T-cell (primary cell): ENCODE measurements around the gene TNNI3. TPM values are rescaled to one million over a fixed set of nuclear protein-coding genes. Genes with fewer than 3 reads are reported as not detected.
A peak's percentile ranks its signal among the peaks of the same experiment; 100 is the strongest.
"Not testable (repeated sequence)": the region's sequence is repeated elsewhere in the genome, so short reads cannot be mapped to it uniquely, and the experiment has no call there.

Source experiments
- ATAC-seq, 4 experiments: fragments of 200-7000 bp in 3 of 4; fragments of 150-1000 bp in 1 of 4; cut with Tn5 transposase; replicated peaks in 1 of 4; 1 replicate in 3 of 4; 2 replicates in 1 of 4; pipeline ENCODE4 v1.10.0; 2021; ENCODE audit warnings: moderate library complexity in 3 of 4, mild to moderate bottlenecking in 2 of 4, moderate number of reproducible peaks in 1 of 4
- CTCF ChIA-PET, 2 donors: fragments of 300-600 bp; sonication (Branson Sonifier 250); formaldehyde crosslinking; loops; one replicate each; lab custom pipeline; 2022; ENCODE audit warnings: antibody characterized with exemption in 2 of 2; lab: Charles Lee
- POLR2A ChIA-PET, 2 donors: fragments of 300-600 bp; sonication (Branson Sonifier 250); formaldehyde crosslinking; loops; one replicate each; lab custom pipeline; 2022; ENCODE audit warnings: antibody characterized with exemption in 2 of 2; lab: Charles Lee
- DNase-seq, 35 experiments: peaks; one replicate each; pipeline versions ENCODE4 v3.0.0 to v3.0.0-alpha.2; 2013 to 2023
- H3K27ac ChIP-seq: one replicate; pipeline ENCODE4 v1.5.1; 2013; ENCODE audit warnings: low read length
- H3K27me3 ChIP-seq, 2 experiments: replicated peaks in 1 of 2; 1 replicate in 1 of 2; 2 replicates in 1 of 2; pipeline versions ENCODE4 v1.6.1 to v1.7.0; 2013; ENCODE audit warnings: low read length in 1 of 2, mixed read lengths in 1 of 2; ENCODE audit not compliant: control insufficient read depth in 2 of 2, insufficient read depth in 2 of 2; ENCODE audit errors: extremely low read depth in 1 of 2
- H3K36me3 ChIP-seq, 2 donors: 1 replicate in 1 of 2; 2 replicates in 1 of 2; pipeline versions ENCODE4 v1.6.1 to v1.7.0; 2013; ENCODE audit warnings: low read length in 1 of 2; ENCODE audit not compliant: control insufficient read depth in 2 of 2, insufficient read depth in 1 of 2; ENCODE audit errors: extremely low read depth in 1 of 2
- H3K4me1 ChIP-seq, 2 experiments: 1 replicate in 1 of 2; 2 replicates in 1 of 2; pipeline versions ENCODE4 v1.6.1 to v1.7.0; 2013; ENCODE audit warnings: low read length in 2 of 2, mixed read lengths in 1 of 2; ENCODE audit not compliant: insufficient read depth in 2 of 2, control insufficient read depth in 1 of 2; ENCODE audit errors: extremely low read depth in 1 of 2
- H3K4me3 ChIP-seq, 2 donors: 1 replicate in 1 of 2; 2 replicates in 1 of 2; pipeline versions ENCODE4 v1.5.1 to v1.7.0; 2013; ENCODE audit warnings: mild to moderate bottlenecking in 2 of 2, low read length in 1 of 2, moderate library complexity in 1 of 2; ENCODE audit not compliant: control insufficient read depth in 1 of 2; ENCODE audit errors: extremely low read depth in 1 of 2
- H3K9me3 ChIP-seq: 2 replicates; pipeline ENCODE4 v1.7.0; 2013
- H3K27ac Mint-ChIP-seq, 2 donors: one replicate each; pipeline ENCODE4 v1.8.0; 2020 to 2021; ENCODE audit warnings: mild to moderate bottlenecking in 2 of 2, mixed read lengths in 2 of 2
- H3K27me3 Mint-ChIP-seq, 2 donors: one replicate each; pipeline ENCODE4 v1.8.0; 2021 to 2022; ENCODE audit warnings: mixed read lengths in 2 of 2
- H3K36me3 Mint-ChIP-seq: one replicate; pipeline ENCODE4 v1.8.0; 2021; ENCODE audit warnings: mixed read lengths
- H3K4me1 Mint-ChIP-seq, 3 donors: one replicate each; pipeline ENCODE4 v1.8.0; 2020 to 2022; ENCODE audit warnings: mixed read lengths in 3 of 3, mild to moderate bottlenecking in 1 of 3
- H3K4me3 Mint-ChIP-seq, 3 donors: one replicate each; pipeline ENCODE4 v1.8.0; 2020 to 2022; ENCODE audit warnings: mild to moderate bottlenecking in 3 of 3, mixed read lengths in 3 of 3, moderate library complexity in 3 of 3
- H3K9me3 Mint-ChIP-seq, 3 donors: one replicate each; pipeline ENCODE4 v1.8.0; 2020 to 2022; ENCODE audit warnings: mixed read lengths in 3 of 3
- WGBS: methylation state at CpG from one replicate; pipeline ENCODE4 v1.1.5; 2013; ENCODE audit warnings: missing lambda C conversion rate; ENCODE audit not compliant: insufficient coverage; 5-methylcytosine and 5-hydroxymethylcytosine counted together
- total RNA-seq, 35 experiments: library from RNA in 6 of 35; stranded (reverse) in 6 of 35; fragments of 120-200 nt in 1 of 35; gene quantifications; one replicate each; pipeline versions ENCODE4 v1.2.1 to v1.2.4 and lab custom pipeline; 2013 to 2026

TNNI3 gene
- total RNA-seq, 5 donors from 2014 or later (not counting 1 experiment from before 2014, with no cell fraction given), result not detected

DNA sequence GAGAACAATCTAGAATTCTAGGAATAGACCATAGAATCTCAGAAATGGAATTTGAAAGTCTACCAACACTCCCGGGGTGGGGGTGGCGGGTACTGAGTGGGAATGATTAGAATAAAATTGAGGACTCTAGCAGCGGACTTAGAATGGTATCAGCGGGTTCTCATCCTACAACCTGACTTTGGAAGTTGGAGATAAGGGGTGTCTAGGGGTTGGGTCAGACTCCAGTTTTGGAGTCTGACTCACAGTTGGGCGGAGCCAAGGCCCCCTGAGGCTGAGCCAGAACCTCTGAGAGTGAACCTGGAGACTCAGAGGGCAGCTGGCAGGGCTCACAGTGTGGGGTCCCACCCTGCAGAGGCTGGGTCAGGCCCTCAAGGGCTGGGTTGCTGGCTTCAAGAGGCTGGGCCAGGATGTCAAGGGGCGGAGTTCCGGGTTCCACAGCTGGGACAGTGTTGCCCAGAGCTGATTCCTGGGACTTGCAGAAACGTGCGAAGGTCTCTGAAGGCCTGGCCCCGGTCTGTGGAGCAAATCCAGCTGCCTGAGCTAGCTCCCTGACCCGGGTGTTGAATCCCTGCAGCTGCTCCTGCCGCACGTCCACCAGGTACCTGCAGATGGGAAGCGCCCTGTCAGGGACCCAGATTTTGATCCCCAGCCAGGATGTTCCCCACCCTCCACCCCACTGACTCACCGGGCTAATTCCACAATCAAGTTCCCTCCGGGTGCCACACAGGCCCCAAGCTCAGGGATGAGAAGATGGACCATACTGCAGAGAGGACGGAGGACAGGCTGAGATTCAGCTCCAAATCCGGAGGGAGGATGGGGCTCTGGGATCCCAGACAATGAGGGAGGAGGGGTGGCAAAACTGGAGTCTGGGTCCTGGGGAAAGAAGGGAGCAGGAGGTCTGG is 1.6 kb upstream of the TNNI3 start:
- peaks cover 0 to 24% of the 10 kb centered on the region in 2 experiments for H3K4me1 ChIP-seq
- peaks cover 22 to 63% of the 10 kb centered on the region in 2 donors for H3K27me3 Mint-ChIP-seq
- ChIA-PET POLR2A (no interaction called here), CTCF (interaction anchor here in 1 of 2 donors (0.6 kb wide), 2 partner anchors 148 to 346 kb away, joined by 3 to 9 read pairs; no protein-coding TSS in a partner anchor)
- no peaks in the 10 kb centered on the region for H3K36me3 Mint-ChIP-seq
- no peak overlapping the region for H3K27ac ChIP-seq
- 83% methylated on average over 13 of the region's 18 CpGs for WGBS
- H3K9me3 ChIP-seq, result no peaks in the 10 kb centered on the region
- no peak overlapping the region for H3K27ac Mint-ChIP-seq
- no peak for ATAC-seq
- H3K4me1 Mint-ChIP-seq, result peaks cover 12 to 15% (median 14%) of the 10 kb centered on the region in 3 donors
- H3K9me3 Mint-ChIP-seq, result peaks cover 0 to 5% (median 0%) of the 10 kb centered on the region in 3 donors
- no peak overlapping the region for H3K4me3 ChIP-seq
- no peak for DNase-seq
- peaks cover 4 to 88% of the 10 kb centered on the region in 2 experiments for H3K27me3 ChIP-seq
- no peak overlapping the region for H3K4me3 Mint-ChIP-seq
- no peaks in the 10 kb centered on the region for H3K36me3 ChIP-seq

DNA sequence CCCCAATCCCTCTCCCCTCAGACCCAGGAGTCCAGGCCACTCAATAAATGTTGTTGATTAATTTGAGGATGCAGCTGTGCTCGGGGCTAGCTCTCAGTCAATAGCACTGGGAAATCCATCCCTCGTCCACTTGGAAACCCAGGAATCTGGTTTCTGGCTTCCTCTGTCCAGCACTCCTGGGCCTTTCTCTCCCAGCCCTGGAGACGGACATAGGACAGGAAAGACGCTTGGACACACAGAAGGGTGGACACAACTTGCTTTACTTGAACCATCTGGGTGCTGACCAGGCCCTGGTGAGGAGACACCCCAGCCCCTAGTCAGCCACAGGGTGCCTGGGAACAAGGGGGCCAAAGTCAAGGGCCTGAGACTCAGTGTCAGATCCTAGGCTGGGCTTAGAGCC is 891 bp upstream of the TNNI3 start:
- Mint-ChIP-seq H3K36me3 (no peaks in the 10 kb centered on the region), H3K9me3 (peaks cover 0 to 6% (median 0%) of the 10 kb centered on the region in 3 donors), H3K4me3 (no peak overlapping the region), H3K4me1 (peaks cover 19 to 20% (median 19%) of the 10 kb centered on the region in 3 donors), H3K27ac (no peak overlapping the region), H3K27me3 (peaks cover 18 to 56% of the 10 kb centered on the region in 2 donors)
- Histone ChIP-seq H3K27me3 (peaks cover 4 to 81% of the 10 kb centered on the region in 2 experiments), H3K27ac (no peak overlapping the region), H3K36me3 (no peaks in the 10 kb centered on the region), H3K9me3 (no peaks in the 10 kb centered on the region), H3K4me1 (peaks cover 0 to 30% of the 10 kb centered on the region in 2 experiments), H3K4me3 (no peak overlapping the region)
- ATAC-seq (no peak), DNase-seq (no peak)
- 63% methylated on average over 4 of the region's 4 CpGs for WGBS
- POLR2A ChIA-PET, result no interaction called here
- CTCF ChIA-PET, result no interaction called here

DNA sequence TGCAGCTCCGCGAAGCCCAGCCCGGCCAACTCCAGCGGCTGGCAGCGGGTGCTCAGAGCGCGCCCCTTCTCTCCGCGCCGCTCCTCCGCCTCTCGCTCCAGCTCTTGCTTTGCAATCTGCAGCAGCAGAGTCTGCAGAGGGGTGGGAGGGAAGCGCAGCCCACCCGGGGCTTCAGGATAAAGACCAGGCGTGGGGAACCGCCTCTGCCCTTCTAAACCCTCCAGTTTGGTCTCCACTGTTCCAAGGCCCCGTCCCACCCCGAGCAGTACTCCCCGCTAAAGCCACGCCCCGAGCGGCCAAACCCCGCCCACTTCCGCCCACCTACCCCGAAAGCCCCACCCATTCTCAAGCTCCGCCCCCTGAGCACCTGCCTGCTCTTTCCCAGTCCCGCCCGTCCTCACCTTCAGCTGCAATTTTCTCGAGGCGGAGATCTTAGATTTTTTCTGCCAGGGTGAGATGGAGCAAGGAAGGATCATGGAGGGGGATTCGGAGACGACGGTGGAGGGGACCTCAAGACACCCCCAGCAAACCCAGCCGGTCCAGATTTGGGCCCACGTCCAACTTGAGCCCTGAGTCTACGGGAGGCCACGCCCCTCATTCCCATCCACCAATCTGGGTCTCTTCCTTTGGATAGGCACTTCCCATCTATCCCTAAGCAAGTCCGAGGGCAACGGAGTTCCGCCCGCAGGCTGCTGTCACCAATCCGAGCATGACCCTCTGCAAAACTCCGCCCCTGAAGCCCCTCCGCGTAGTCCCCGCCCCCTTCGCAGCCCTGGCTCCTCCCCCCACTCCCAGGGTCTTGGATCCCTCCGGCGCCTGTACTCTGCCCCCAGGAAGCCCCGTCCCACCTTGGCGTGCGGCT is 1.1 kb downstream of the TNNI3 start:
- Mint-ChIP-seq H3K9me3 (peaks cover 7 to 15% (median 7%) of the 10 kb centered on the region in 3 donors), H3K36me3 (no peaks in the 10 kb centered on the region), H3K27ac (no peak overlapping the region), H3K27me3 (peaks cover 18 to 47% of the 10 kb centered on the region in 2 donors), H3K4me1 (peaks cover 25 to 30% (median 29%) of the 10 kb centered on the region in 3 donors), H3K4me3 (peak overlapping the region in 1 of 3 donors; percentile 43)
- Histone ChIP-seq H3K4me3 (peak overlapping the region in 1 of 2 donors; percentile 49), H3K36me3 (no peaks in the 10 kb centered on the region), H3K9me3 (peaks cover 3% of the 10 kb centered on the region), H3K27me3 (peaks cover 0 to 65% of the 10 kb centered on the region in 2 experiments), H3K4me1 (peaks cover 3 to 40% of the 10 kb centered on the region in 2 experiments), H3K27ac (no peak overlapping the region)
- no peak for ATAC-seq
- DNase-seq, result peak in 18 of 35 experiments; percentile 3 to 54 (median 32)
- POLR2A ChIA-PET, result no interaction called here
- CTCF ChIA-PET, result no interaction called here
- 16% methylated on average over 19 of the region's 52 CpGs for WGBS

DNA sequence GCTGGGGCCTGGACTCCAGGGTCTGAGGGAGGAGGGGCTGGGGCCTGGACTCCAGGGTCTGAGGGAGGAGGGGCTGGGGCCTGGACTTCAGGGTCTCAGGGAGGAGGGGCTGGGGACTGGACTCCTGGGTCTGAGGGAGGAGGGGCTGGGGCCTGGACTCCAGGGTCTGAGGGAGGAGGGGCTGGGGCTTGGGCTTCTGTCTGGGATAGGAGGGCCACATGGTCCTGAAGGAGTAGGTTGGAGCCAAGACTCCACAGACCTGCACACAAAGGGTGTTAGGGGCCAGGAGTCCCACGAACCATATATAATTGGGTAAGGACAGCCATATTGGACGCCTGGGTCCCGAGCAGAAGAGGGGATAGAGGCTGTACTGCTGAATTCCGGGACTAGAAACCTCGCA is 1.7 kb downstream of the TNNI3 start:
- POLR2A ChIA-PET, H3K27ac ChIP-seq, DNase-seq, H3K4me3 ChIP-seq, H3K9me3 ChIP-seq, H3K36me3 Mint-ChIP-seq, ATAC-seq, H3K36me3 ChIP-seq, H3K27ac Mint-ChIP-seq, CTCF ChIA-PET: not testable (repeated sequence)
- 19% methylated on average over 5 of the region's 5 CpGs for WGBS
- peaks cover 26 to 30% (median 30%) of the 10 kb centered on the region in 3 donors for H3K4me1 Mint-ChIP-seq
- peak overlapping the region in 1 of 3 donors; percentile 43 for H3K4me3 Mint-ChIP-seq
- peaks cover 0 to 59% of the 10 kb centered on the region in 2 experiments for H3K27me3 ChIP-seq
- peaks cover 3 to 34% of the 10 kb centered on the region in 2 experiments for H3K4me1 ChIP-seq
- H3K9me3 Mint-ChIP-seq, result peaks cover 7 to 16% (median 8%) of the 10 kb centered on the region in 3 donors
- H3K27me3 Mint-ChIP-seq, result peaks cover 18 to 47% of the 10 kb centered on the region in 2 donors

DNA sequence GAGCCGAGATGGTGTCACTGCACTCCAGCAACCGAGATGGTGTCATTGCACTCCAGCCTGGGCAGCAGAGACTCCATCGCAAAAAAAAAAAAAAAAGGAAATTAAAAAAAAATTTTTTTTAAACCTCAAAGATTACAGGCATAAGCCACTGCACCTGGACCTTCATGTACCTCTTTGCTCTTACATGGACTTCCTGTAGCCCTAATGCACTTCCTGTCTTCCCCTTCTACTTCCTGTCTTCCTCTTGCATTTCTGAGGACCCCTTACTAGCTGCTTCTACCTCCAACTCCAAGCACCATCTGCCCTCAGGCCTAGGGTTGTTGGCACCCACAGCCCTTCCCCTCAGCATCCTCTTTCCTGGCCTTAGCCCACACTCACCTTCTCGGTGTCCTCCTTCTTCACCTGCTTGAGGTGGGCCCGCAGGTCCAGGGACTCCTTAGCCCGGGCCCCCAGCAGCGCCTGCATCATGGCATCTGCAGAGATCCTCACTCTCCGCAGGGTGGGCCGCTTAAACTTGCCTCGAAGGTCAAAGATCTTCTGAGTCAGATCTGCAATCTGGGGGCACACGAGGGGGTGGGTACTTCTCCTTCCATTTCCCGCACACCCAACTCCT is 3.8 kb downstream of the TNNI3 start:
- H3K27me3 Mint-ChIP-seq, result peaks cover 23 to 44% of the 10 kb centered on the region in 2 donors
- H3K4me1 Mint-ChIP-seq, result peaks cover 23 to 28% (median 24%) of the 10 kb centered on the region in 3 donors
- no peaks in the 10 kb centered on the region for H3K36me3 Mint-ChIP-seq

More for the DNA sequence above, 3.8 kb downstream of the TNNI3 start:
- H3K4me3 Mint-ChIP-seq, result peak overlapping the region in 1 of 3 donors; percentile 65
- no peak for ATAC-seq
- Histone ChIP-seq H3K36me3 (no peaks in the 10 kb centered on the region), H3K27ac (no peak overlapping the region), H3K4me1 (peaks cover 3 to 29% of the 10 kb centered on the region in 2 experiments), H3K4me3 (no peak overlapping the region), H3K27me3 (peaks cover 0 to 51% of the 10 kb centered on the region in 2 experiments), H3K9me3 (peaks cover 3% of the 10 kb centered on the region)
- 80% methylated on average over 5 of the region's 12 CpGs for WGBS
- CTCF ChIA-PET, result no interaction called here
- peak overlapping the region; percentile 1 to 44 for H3K27ac Mint-ChIP-seq
- POLR2A ChIA-PET, result no interaction called here
- peaks cover 7 to 16% (median 8%) of the 10 kb centered on the region in 3 donors for H3K9me3 Mint-ChIP-seq
- no peak for DNase-seq
